Activated T-helper 2 cell treated with anti-CD3 and anti-CD28 coated beads, Interferon-gamma antibody, Interleukin-2, Interleukin-4, amounts not matched to agents 10 μg/mL and 5 μg/mL and 100 μg/mL, durations not matched to agents 14 hours and 24 hours and 36 hours (primary cell): Measurements from ENCODE around the gene SH3RF3. TPM values are rescaled to one million over a fixed set of nuclear protein-coding genes. Genes with fewer than 3 reads are reported as not detected.

Experiments used
- DNase-seq: peaks from one replicate; pipeline ENCODE4 v3.0.0; 2021; ENCODE audit warnings: low spot score
- H3K27ac Mint-ChIP-seq: one replicate; pipeline ENCODE4 v1.8.0; 2021; ENCODE audit warnings: mixed read lengths
- H3K27me3 Mint-ChIP-seq: one replicate; pipeline ENCODE4 v1.8.0; 2021; ENCODE audit warnings: low read depth, mixed read lengths
- H3K36me3 Mint-ChIP-seq: one replicate; pipeline ENCODE4 v1.8.0; 2021; ENCODE audit warnings: low read depth, mixed read lengths
- H3K4me1 Mint-ChIP-seq: one replicate; pipeline ENCODE4 v1.8.0; 2021; ENCODE audit warnings: low read depth, mixed read lengths
- H3K4me3 Mint-ChIP-seq: one replicate; pipeline ENCODE4 v1.8.0; 2021; ENCODE audit warnings: low read depth, mild to moderate bottlenecking, moderate library complexity, mixed read lengths
- H3K9me3 Mint-ChIP-seq: one replicate; pipeline ENCODE4 v1.8.0; 2021; ENCODE audit warnings: mixed read lengths
- intact Hi-C: fragments of 100-400 bp; cut with micrococcal nuclease; formaldehyde crosslinking; loops from one replicate; pipeline ENCODE4 v1.15.1; 2023
- total RNA-seq: library from RNA; stranded (reverse); gene quantifications from 2 replicates; pipeline ENCODE4 v1.2.3, GENCODE V29; 2022

The SH3RF3 gene
- total RNA-seq, 1 donor from 2014 or later = 0.78 TPM

DNA sequence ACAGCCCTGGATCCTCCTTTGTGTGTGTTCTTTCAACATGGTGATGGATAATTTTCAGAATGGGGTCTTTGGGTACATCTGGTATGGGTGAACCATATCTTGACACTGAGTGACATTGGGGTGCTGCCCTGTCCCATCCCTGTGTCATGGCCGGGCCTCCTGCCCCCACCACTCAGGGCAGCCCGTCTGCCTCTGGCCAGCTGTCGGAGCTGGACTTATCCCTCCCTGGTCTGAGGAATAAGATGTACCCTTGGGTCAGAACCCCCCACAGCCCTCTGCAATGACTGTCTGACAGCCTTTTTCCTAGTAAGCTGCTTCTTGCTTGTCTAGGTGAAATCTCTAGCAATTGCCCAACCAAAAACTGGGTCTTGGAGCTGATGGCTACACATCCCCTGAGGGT lies 142.9 kb downstream of the SH3RF3 start:
- DNase-seq = no peak
- Mint-ChIP-seq H3K36me3 (no peaks in the 10 kb centered on the region), H3K4me1 (peaks cover 2% of the 10 kb centered on the region), H3K27ac (no peak overlapping the region), H3K9me3 (no peaks in the 10 kb centered on the region), H3K27me3 (peaks cover 3% of the 10 kb centered on the region), H3K4me3 (no peak overlapping the region)
- intact Hi-C loops = no loop called here

GRCh38 chr2:109272461-109272860 lies 143.5 kb downstream of the SH3RF3 start:
- intact Hi-C loops = no loop called here
- no peak for DNase-seq
- Mint-ChIP-seq H3K4me3 (no peak overlapping the region), H3K4me1 (peaks cover 2% of the 10 kb centered on the region), H3K27ac (no peak overlapping the region), H3K27me3 (peaks cover 3% of the 10 kb centered on the region), H3K36me3 (no peaks in the 10 kb centered on the region), H3K9me3 (no peaks in the 10 kb centered on the region)

GRCh38 chr2:109275120-109276012 lies 146.4 kb downstream of the SH3RF3 start:
- intact Hi-C loops = no loop called here
- Mint-ChIP-seq H3K27me3 (peaks cover 3% of the 10 kb centered on the region), H3K4me3 (no peak overlapping the region), H3K36me3 (no peaks in the 10 kb centered on the region), H3K4me1 (peaks cover 2% of the 10 kb centered on the region), H3K27ac (no peak overlapping the region), H3K9me3 (no peaks in the 10 kb centered on the region)
- DNase-seq = no peak

DNA sequence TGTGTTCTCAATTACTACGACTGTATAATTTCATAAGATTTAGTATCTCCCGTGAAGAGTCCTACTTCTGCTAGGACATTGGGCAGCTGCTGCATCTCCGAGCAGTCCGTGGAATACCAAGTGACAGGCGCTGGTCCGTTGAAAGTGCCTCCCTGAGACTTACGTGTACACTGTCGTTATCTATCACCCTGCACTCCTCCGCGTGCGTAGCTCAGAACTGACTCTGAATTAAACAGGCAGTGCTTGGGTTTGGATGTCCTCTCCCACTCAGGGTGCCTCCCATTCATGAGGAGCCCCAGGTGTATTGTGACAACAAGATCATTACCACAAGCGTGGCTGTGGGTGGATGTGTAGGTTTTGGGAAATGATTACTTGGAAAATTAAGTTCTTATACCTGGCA lies 148.4 kb downstream of the SH3RF3 start:
- H3K4me1 Mint-ChIP-seq = peaks cover 2% of the 10 kb centered on the region
- H3K27ac Mint-ChIP-seq = no peak overlapping the region
- no peaks in the 10 kb centered on the region for H3K9me3 Mint-ChIP-seq
- intact Hi-C loops = no loop called here
- peaks cover 3% of the 10 kb centered on the region for H3K27me3 Mint-ChIP-seq
- no peak overlapping the region for H3K4me3 Mint-ChIP-seq
- DNase-seq = no peak
- H3K36me3 Mint-ChIP-seq = no peaks in the 10 kb centered on the region

GRCh38 chr2:109279243-109279860 lies 150.3 kb downstream of the SH3RF3 start:
- intact Hi-C loops = no loop called here
- H3K4me1 Mint-ChIP-seq = peaks cover 1% of the 10 kb centered on the region
- H3K9me3 Mint-ChIP-seq = no peaks in the 10 kb centered on the region
- H3K36me3 Mint-ChIP-seq = no peaks in the 10 kb centered on the region
- no peak for DNase-seq
- peaks cover 2% of the 10 kb centered on the region for H3K27me3 Mint-ChIP-seq
- no peak overlapping the region for H3K27ac Mint-ChIP-seq
- H3K4me3 Mint-ChIP-seq = no peak overlapping the region

DNA sequence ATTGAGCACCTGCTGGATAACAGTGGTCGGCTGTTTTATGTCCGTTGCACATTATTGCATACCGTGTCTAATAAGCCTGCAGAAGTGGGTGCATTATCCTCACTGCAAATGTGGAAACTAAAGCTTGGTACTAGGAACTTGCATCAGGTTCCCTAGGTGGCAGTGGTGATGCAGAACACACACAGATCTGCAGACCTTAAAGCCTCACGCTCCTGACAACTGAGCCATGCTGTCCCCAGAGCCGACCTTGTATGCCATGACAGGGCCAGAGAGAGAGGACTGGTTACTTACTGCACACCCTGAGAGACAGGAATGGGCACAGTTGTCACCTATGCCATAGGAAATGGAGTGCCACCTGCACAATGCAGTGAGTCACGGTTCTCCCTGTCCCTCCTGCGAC lies 151.8 kb downstream of the SH3RF3 start:
- Mint-ChIP-seq H3K4me3 (no peak overlapping the region), H3K9me3 (no peaks in the 10 kb centered on the region), H3K27me3 (peaks cover 2% of the 10 kb centered on the region), H3K4me1 (no peaks in the 10 kb centered on the region), H3K27ac (no peak overlapping the region), H3K36me3 (no peaks in the 10 kb centered on the region)
- no peak for DNase-seq
- intact Hi-C loops = no loop called here

GRCh38 chr2:109282360-109282759 lies 153.4 kb downstream of the SH3RF3 start:
- Mint-ChIP-seq H3K4me3 (no peak overlapping the region), H3K9me3 (no peaks in the 10 kb centered on the region), H3K36me3 (no peaks in the 10 kb centered on the region), H3K27ac (no peak overlapping the region), H3K27me3 (peaks cover 2% of the 10 kb centered on the region), H3K4me1 (no peaks in the 10 kb centered on the region)
- DNase-seq = no peak
- intact Hi-C loops = no loop called here

- no peak overlapping the region for H3K27ac Mint-ChIP-seq
These were observed 153.9 kb downstream of the SH3RF3 start for GRCh38 chr2:109282865-109283264.

GRCh38 chr2:109284826-109285225 lies 155.8 kb downstream of the SH3RF3 start:
- peaks cover 8% of the 10 kb centered on the region for H3K27me3 Mint-ChIP-seq
- H3K27ac Mint-ChIP-seq = no peak overlapping the region
- no peaks in the 10 kb centered on the region for H3K4me1 Mint-ChIP-seq
- no peak overlapping the region for H3K4me3 Mint-ChIP-seq
- no peak for DNase-seq
- intact Hi-C loops = no loop called here
- no peaks in the 10 kb centered on the region for H3K36me3 Mint-ChIP-seq
- H3K9me3 Mint-ChIP-seq = no peaks in the 10 kb centered on the region

More at GRCh38 chr2:109282865-109283264, 153.9 kb downstream of the SH3RF3 start:
- Mint-ChIP-seq H3K9me3 (no peaks in the 10 kb centered on the region), H3K4me1 (no peaks in the 10 kb centered on the region), H3K36me3 (no peaks in the 10 kb centered on the region), H3K27me3 (peaks cover 2% of the 10 kb centered on the region), H3K4me3 (no peak overlapping the region)
- no peak for DNase-seq
- intact Hi-C loops = no loop called here

DNA sequence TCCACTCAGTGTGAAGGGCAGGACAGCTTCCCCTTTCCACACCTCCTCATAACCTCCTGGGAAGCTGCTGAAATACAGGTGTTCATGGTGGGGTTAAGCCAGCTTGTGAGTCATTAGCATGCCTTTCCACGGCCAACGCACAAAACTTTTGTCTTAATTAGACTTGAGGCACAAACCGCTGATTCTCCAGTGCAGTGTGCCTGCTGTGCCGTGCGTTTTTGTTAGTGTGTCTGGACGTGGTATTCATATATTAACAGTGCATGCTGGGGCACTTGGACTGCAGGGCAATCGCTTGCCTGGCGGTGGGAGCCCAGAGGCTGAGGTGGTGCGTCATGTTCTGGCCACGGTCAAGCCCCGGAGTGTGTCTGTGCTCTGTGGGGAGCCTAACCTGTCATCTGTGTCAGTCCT lies 156.2 kb downstream of the SH3RF3 start:
- H3K27ac Mint-ChIP-seq = no peak overlapping the region
- DNase-seq = no peak
- no peaks in the 10 kb centered on the region for H3K4me1 Mint-ChIP-seq
- H3K36me3 Mint-ChIP-seq = no peaks in the 10 kb centered on the region
- H3K4me3 Mint-ChIP-seq = no peak overlapping the region
- intact Hi-C loops = no loop called here
- H3K27me3 Mint-ChIP-seq = peaks cover 8% of the 10 kb centered on the region
- H3K9me3 Mint-ChIP-seq = no peaks in the 10 kb centered on the region

GRCh38 chr2:109287413-109287812 lies 158.4 kb downstream of the SH3RF3 start:
- H3K27me3 Mint-ChIP-seq = peaks cover 11% of the 10 kb centered on the region

GRCh38 chr2:109287838-109288237 lies 158.8 kb downstream of the SH3RF3 start:
- Mint-ChIP-seq H3K27me3 (peaks cover 12% of the 10 kb centered on the region), H3K36me3 (no peaks in the 10 kb centered on the region), H3K27ac (no peak overlapping the region), H3K9me3 (no peaks in the 10 kb centered on the region), H3K4me1 (no peaks in the 10 kb centered on the region), H3K4me3 (no peak overlapping the region)
- no peak for DNase-seq
- intact Hi-C loops = no loop called here

More at GRCh38 chr2:109287413-109287812, 158.4 kb downstream of the SH3RF3 start:
- Mint-ChIP-seq H3K9me3 (no peaks in the 10 kb centered on the region), H3K4me1 (no peaks in the 10 kb centered on the region), H3K4me3 (no peak overlapping the region), H3K27ac (no peak overlapping the region), H3K36me3 (no peaks in the 10 kb centered on the region)
- intact Hi-C loops = no loop called here
- DNase-seq = no peak
